B cell (primary cell): Measurements from ENCODE around the gene NOL12. TPM values are rescaled to one million over a fixed set of nuclear protein-coding genes. Genes with fewer than 3 reads are reported as not detected.
A peak's percentile ranks its signal among the peaks of the same experiment; 100 is the strongest.

Experiments
- ATAC-seq: fragments of 200-7000 bp; cut with Tn5 transposase; one replicate; pipeline ENCODE4 v1.10.0; 2021; ENCODE audit warnings: low read depth, mild to moderate bottlenecking, moderate number of reproducible peaks, moderate library complexity
- CTCF ChIA-PET: fragments of 350-600 bp; sonication (Branson Sonifier 250); formaldehyde crosslinking; loops from one replicate; lab custom pipeline; 2021; ENCODE audit warnings: antibody characterized with exemption, inconsistent platforms; lab: Charles Lee
- POLR2A ChIA-PET: fragments of 350-600 bp; sonication (Branson Sonifier 250); formaldehyde crosslinking; loops from one replicate; lab custom pipeline; 2021; ENCODE audit warnings: antibody characterized with exemption; lab: Charles Lee
- DNase-seq: peaks from one replicate; pipeline ENCODE4 v3.0.0; 2013
- H2AFZ ChIP-seq: 2 replicates; pipeline ENCODE4 v1.6.1; 2012; ENCODE audit warnings: mild to moderate bottlenecking, low read depth, low read length; ENCODE audit not compliant: insufficient read depth, poor library complexity, severe bottlenecking
- H3K27ac ChIP-seq, 2 donors: 1 replicate in 1 of 2; 2 replicates in 1 of 2; pipeline ENCODE4 v1.5.1; 2012 to 2013; ENCODE audit warnings: low read length in 2 of 2, mild to moderate bottlenecking in 2 of 2, moderate library complexity in 1 of 2
- H3K27me3 ChIP-seq, 4 experiments: fragments of 200-600 bp in 1 of 4; sonication (generic) in 1 of 4; replicated peaks in 1 of 4; 1 replicate in 2 of 4; 2 replicates in 2 of 4; pipeline versions ENCODE4 v1.6.1 to v1.7.0; 2013 to 2016; ENCODE audit warnings: low read length in 3 of 4, mild to moderate bottlenecking in 2 of 4, mixed read lengths in 1 of 4, moderate library complexity in 1 of 4; ENCODE audit not compliant: insufficient read depth in 4 of 4, control insufficient read depth in 3 of 4; ENCODE audit errors: control extremely low read depth in 1 of 4
- H3K36me3 ChIP-seq, 2 experiments: replicated peaks in 1 of 2; 1 replicate in 1 of 2; 2 replicates in 1 of 2; pipeline versions ENCODE4 v1.6.1 to v1.7.1; 2013; ENCODE audit warnings: low read length in 1 of 2; ENCODE audit not compliant: insufficient read depth in 2 of 2, control insufficient read depth in 1 of 2; ENCODE audit errors: control extremely low read depth in 1 of 2, extremely low read depth in 1 of 2
- H3K4me1 ChIP-seq, 2 donors: fragments of 200-600 bp in 1 of 2; sonication (generic) in 1 of 2; 1 replicate in 1 of 2; 2 replicates in 1 of 2; pipeline versions ENCODE4 v1.5.1 to v1.6.1; 2013 to 2017; ENCODE audit warnings: low read length in 2 of 2; ENCODE audit not compliant: control insufficient read depth in 2 of 2, insufficient read depth in 2 of 2
- H3K4me2 ChIP-seq: replicated peaks from 2 replicates; pipeline ENCODE3; 2012; ENCODE audit warnings: mild to moderate bottlenecking, low read depth, low read length; ENCODE audit not compliant: poor library complexity, severe bottlenecking
- H3K4me3 ChIP-seq, 5 experiments: fragments of 200-600 bp in 1 of 5; sonication (generic) in 1 of 5; 1 replicate in 3 of 5; 2 replicates in 2 of 5; pipeline versions ENCODE4 v1.5.1 to v1.7.0; 2011 to 2016; ENCODE audit warnings: low read length in 4 of 5, mild to moderate bottlenecking in 4 of 5, low read depth in 2 of 5, control low read depth in 1 of 5, moderate library complexity in 1 of 5; ENCODE audit not compliant: insufficient read depth in 1 of 5; ENCODE audit errors: control extremely low read depth in 1 of 5, extremely low read depth in 1 of 5
- H3K79me2 ChIP-seq: fragments of 200-600 bp; sonication (generic); one replicate; pipeline ENCODE4 v1.6.0; 2016; ENCODE audit warnings: low read length; ENCODE audit not compliant: control insufficient read depth, insufficient read depth
- H3K9ac ChIP-seq: fragments of 200-600 bp; sonication (generic); 2 replicates; pipeline ENCODE4 v1.6.1; 2017; ENCODE audit warnings: mild to moderate bottlenecking, low read length, moderate library complexity
- H3K9me3 ChIP-seq, 3 donors: one replicate each; pipeline versions ENCODE4 v1.6.1 to v1.7.1; 2013; ENCODE audit warnings: low read length in 2 of 3; ENCODE audit not compliant: control insufficient read depth in 2 of 3, insufficient read depth in 1 of 3; ENCODE audit errors: control extremely low read depth in 1 of 3
- H4K20me1 ChIP-seq: 2 replicates; pipeline ENCODE4 v1.6.0; 2012; ENCODE audit warnings: mild to moderate bottlenecking, low read length; ENCODE audit not compliant: insufficient read depth, control insufficient read depth, poor library complexity, severe bottlenecking
- H3K27ac Mint-ChIP-seq: one replicate; pipeline ENCODE4 v1.8.0; 2021; ENCODE audit warnings: mixed read lengths
- H3K27me3 Mint-ChIP-seq: one replicate; pipeline ENCODE4 v1.8.0; 2021; ENCODE audit warnings: mixed read lengths
- H3K4me1 Mint-ChIP-seq: one replicate; pipeline ENCODE4 v1.8.0; 2021; ENCODE audit warnings: mixed read lengths
- H3K4me3 Mint-ChIP-seq: one replicate; pipeline ENCODE4 v1.8.0; 2021; ENCODE audit warnings: mixed read lengths
- H3K9me3 Mint-ChIP-seq: one replicate; pipeline ENCODE4 v1.8.0; 2022; ENCODE audit warnings: mixed read lengths; ENCODE audit not compliant: insufficient read depth
- CTCF ChIP-seq: fragments of 200-600 bp; IDR thresholded peaks from one replicate; pipeline ENCODE4 v1.8.0; 2022; ENCODE audit warnings: antibody characterized with exemption, mild to moderate bottlenecking
- EZH2 ChIP-seq: IDR thresholded peaks from 2 replicates; pipeline ENCODE4 v1.6.1; 2012; ENCODE audit warnings: borderline replicate concordance, low read depth, mild to moderate bottlenecking, moderate library complexity, low read length; ENCODE audit not compliant: insufficient read depth, poor library complexity, severe bottlenecking
- WGBS: methylation state at CpG from one replicate; pipeline ENCODE4 v1.1.5; 2013; ENCODE audit warnings: missing lambda C conversion rate; ENCODE audit not compliant: insufficient coverage; 5-methylcytosine and 5-hydroxymethylcytosine counted together
- intact Hi-C: fragments of 100-400 bp; cut with micrococcal nuclease; formaldehyde crosslinking; loops from one replicate; pipeline ENCODE4 v1.10.0; 2022
- polyA plus RNA-seq: library from polyadenylated mRNA; depleted of rRNA; stranded (reverse); fragments of >200 nt; gene quantifications from 2 replicates; pipeline ENCODE4 v1.2.3, GENCODE V29; 2012
- total RNA-seq, 2 donors: library from RNA; stranded (reverse); fragments of 120-200 nt in 1 of 2; gene quantifications; 1 replicate in 1 of 2; 2 replicates in 1 of 2; pipeline versions ENCODE4 v1.2.3 to v1.2.4, GENCODE V29; 2013 to 2022

NOL12 gene
- total and polyA plus RNA-seq, 2 donors (not counting 1 experiment from before 2014, with no cell fraction given): 34.7 to 43.1 TPM

GRCh38 chr22:37661160-37661924, 24.8 kb upstream of the NOL12 start:
- Mint-ChIP-seq H3K4me1 (peaks cover 49% of the 10 kb centered on the region), H3K4me3 (peak overlapping the region; percentile 89), H3K9me3 (no peaks in the 10 kb centered on the region), H3K27me3 (no peaks in the 10 kb centered on the region), H3K27ac (peak overlapping the region; percentile 88)
- WGBS: 63% methylated on average over 7 of the region's 12 CpGs
- peaks cover 48% of the 10 kb centered on the region for H3K79me2 ChIP-seq
- no peak overlapping the region for H2AFZ ChIP-seq
- intact Hi-C loops: loop anchor here (1.0 kb wide), 1 partner anchor 20 kb away; no protein-coding TSS in a partner anchor
- H3K4me2 ChIP-seq: peak overlapping the region; percentile 97
- H3K27ac ChIP-seq: peak overlapping the region; percentile 45 to 71
- no peaks in the 10 kb centered on the region for H3K27me3 ChIP-seq
- H3K9me3 ChIP-seq: no peaks in the 10 kb centered on the region
- CTCF ChIA-PET: interaction anchor here (0.7 to 22.6 kb wide), 13 partner anchors 9 to 1210 kb away, joined by 3 to 462 read pairs (median 6); partner anchors contain the start of genes GGA1, LGALS1 and NOL12
- H4K20me1 ChIP-seq: peaks cover 8% of the 10 kb centered on the region
- no peak overlapping the region for H3K4me3 ChIP-seq
- POLR2A ChIA-PET: interaction anchor here (0.5 to 2.0 kb wide), 11 partner anchors 11 to 617 kb away, joined by 3 to 13 read pairs (median 5); partner anchors contain the start of genes GGA1, LGALS1 and NOL12
- H3K4me1 ChIP-seq: peaks cover 38 to 49% of the 10 kb centered on the region in 2 donors
- TF ChIP-seq EZH2 (no peak), CTCF (peak; percentile 35)
- DNase-seq (peak; percentile 69), ATAC-seq (no peak)
- H3K36me3 ChIP-seq: peaks cover 0 to 13% of the 10 kb centered on the region in 2 experiments
- no peak overlapping the region for H3K9ac ChIP-seq

- Mint-ChIP-seq H3K27me3 (no peaks in the 10 kb centered on the region), H3K4me3 (peak overlapping the region; percentile 71), H3K9me3 (no peaks in the 10 kb centered on the region), H3K4me1 (peaks cover 49% of the 10 kb centered on the region), H3K27ac (peak overlapping the region; percentile 94)
- H3K9ac ChIP-seq: no peak overlapping the region
- H3K4me2 ChIP-seq: peak overlapping the region; percentile 97
- peaks cover 8% of the 10 kb centered on the region for H4K20me1 ChIP-seq
- ChIA-PET CTCF (interaction anchor here (0.7 to 22.6 kb wide), 14 partner anchors 9 to 1081 kb away, joined by 3 to 462 read pairs (median 7); partner anchors contain the start of genes GGA1, LGALS1 and NOL12), POLR2A (interaction anchor here (0.6 to 2.0 kb wide), 6 partner anchors 13 to 34 kb away, joined by 4 to 13 read pairs (median 6); partner anchors contain the start of genes LGALS1 and NOL12)
- no peak overlapping the region for H2AFZ ChIP-seq
- TF ChIP-seq EZH2 (no peak), CTCF (no peak)
- ATAC-seq (no peak), DNase-seq (peak; percentile 76)
- 86% methylated on average over 2 of the region's 5 CpGs for WGBS
- no peaks in the 10 kb centered on the region for H3K27me3 ChIP-seq
- peak overlapping the region; percentile 45 to 71 for H3K27ac ChIP-seq
- no peak overlapping the region for H3K4me3 ChIP-seq
- H3K36me3 ChIP-seq: peaks cover 0 to 18% of the 10 kb centered on the region in 2 experiments
- H3K4me1 ChIP-seq: peaks cover 38 to 49% of the 10 kb centered on the region in 2 donors
- H3K79me2 ChIP-seq: peaks cover 48% of the 10 kb centered on the region
- intact Hi-C loops: no loop called here
- no peaks in the 10 kb centered on the region for H3K9me3 ChIP-seq
These were observed 24.1 kb upstream of the NOL12 start for GRCh38 chr22:37662039-37662438.
